K562 (cell line): ENCODE data around the gene THAP5. TPM values are rescaled to one million over a fixed set of nuclear protein-coding genes. Genes with fewer than 3 reads are reported as not detected.

ENCODE experiments used
- AFF4 ChIP-seq: sonication (generic); formaldehyde crosslinking; IDR thresholded peaks from 2 replicates; pipeline ENCODE4 v1.8.0; 2023; ENCODE audit warnings: mild to moderate bottlenecking, missing genetic modification reagents
- ARID3B ChIP-seq: fragments of 250-450 bp; sonication (Bioruptor Pico); IDR thresholded peaks from 2 replicates; pipeline ENCODE4 v1.4.0; 2020; ENCODE audit warnings: borderline replicate concordance
- BACH1 ChIP-seq: fragments of 200-800 bp; sonication (Bioruptor generic); IDR thresholded peaks from 2 replicates; pipeline ENCODE4 v1.6.1; 2016; ENCODE audit warnings: missing genetic modification characterization, missing compliant biosample characterization
- EP300 ChIP-seq: IDR thresholded peaks from 2 replicates; pipeline ENCODE4 v1.6.1; 2012; ENCODE audit warnings: low read length, improper control_type of control experiment
- FIP1L1 ChIP-seq: fragments of 200-400 bp; formaldehyde crosslinking; IDR thresholded peaks from 2 replicates; pipeline ENCODE4 v1.6.1; 2018; ENCODE audit warnings: mild to moderate bottlenecking, low read depth, low read length; ENCODE audit not compliant: poor library complexity, severe bottlenecking
- FOXK1 ChIP-seq: sonication (generic); formaldehyde crosslinking; IDR thresholded peaks from 2 replicates; pipeline ENCODE4 v1.8.0; 2022; ENCODE audit warnings: missing genetic modification reagents, mild to moderate bottlenecking, borderline replicate concordance
- HDGF ChIP-seq: fragments of 450-650 bp; IDR thresholded peaks from 2 replicates; pipeline ENCODE4 v1.6.1; 2016
- HMBOX1 ChIP-seq: sonication (generic); IDR thresholded peaks from 2 replicates; pipeline ENCODE4 v1.6.1; 2016
- KAT2B ChIP-seq: IDR thresholded peaks from one replicate; pipeline ENCODE4 v1.6.1; 2012; ENCODE audit warnings: low read depth, mild to moderate bottlenecking, control low read depth, inconsistent platforms, low read length, moderate library complexity
- PBX2 ChIP-seq, 2 experiments: IDR thresholded peaks in 1 of 2; conservative IDR thresholded peaks in 1 of 2; 2 replicates each; pipeline ENCODE4 v1.6.1; 2016; ENCODE audit warnings: low read depth in 2 of 2, mild to moderate bottlenecking in 1 of 2, missing compliant biosample characterization in 1 of 2, missing genetic modification characterization in 1 of 2, moderate library complexity in 1 of 2
- POLR2AphosphoS2 ChIP-seq: IDR thresholded peaks from 2 replicates; pipeline ENCODE4 v1.6.1; 2012; ENCODE audit warnings: low read length, improper control_type of control experiment
- RBM17 ChIP-seq: fragments of 200-400 bp; formaldehyde crosslinking; IDR thresholded peaks from 2 replicates; pipeline ENCODE4 v1.6.1; 2017; ENCODE audit warnings: low read depth, mild to moderate bottlenecking, low read length, borderline replicate concordance
- RBM25 ChIP-seq: fragments of 200-400 bp; formaldehyde crosslinking; IDR thresholded peaks from 2 replicates; pipeline ENCODE4 v1.6.1; 2018; ENCODE audit warnings: low read length, low read depth, moderate library complexity; ENCODE audit not compliant: severe bottlenecking
- SMARCC2 ChIP-seq: fragments of 450-650 bp; IDR thresholded peaks from 2 replicates; pipeline ENCODE4 v1.6.1; 2017; ENCODE audit warnings: antibody characterized with exemption, moderate library complexity, mild to moderate bottlenecking, low read depth
- SRSF1 ChIP-seq: fragments of 200-400 bp; formaldehyde crosslinking; IDR thresholded peaks from 2 replicates; pipeline ENCODE4 v1.6.1; 2017; ENCODE audit warnings: mild to moderate bottlenecking, low read depth, low read length, moderate library complexity
- ZNF124 ChIP-seq: sonication (generic); formaldehyde crosslinking; IDR thresholded peaks from 2 replicates; pipeline ENCODE4 v1.8.1; 2022; ENCODE audit warnings: missing genetic modification reagents
- ZNF140 ChIP-seq: fragments of 250-450 bp; sonication (Bioruptor Pico); IDR thresholded peaks from 2 replicates; pipeline ENCODE4 v1.8.0; 2021; ENCODE audit warnings: moderate library complexity, mild to moderate bottlenecking, inconsistent platforms
- ZNF444 ChIP-seq: fragments of 250-450 bp; sonication (Bioruptor Pico); IDR thresholded peaks from 2 replicates; pipeline ENCODE4 v1.4.0; 2020; ENCODE audit warnings: mild to moderate bottlenecking, moderate library complexity
- ZNF75A ChIP-seq: fragments of 450-650 bp; formaldehyde crosslinking; IDR thresholded peaks from 2 replicates; pipeline ENCODE4 v1.4.0; 2020; ENCODE audit warnings: mild to moderate bottlenecking
- polyA plus RNA-seq, 8 experiments: library from polyadenylated mRNA; depleted of rRNA in 4 of 8; stranded (reverse) in 5 of 8; unstranded in 3 of 8; fragments of >200 nt; fragmentation: Nextera tagmentation in 2 of 8; fragmentation: Illumina TruSeq in 1 of 8; extraction: Ambion mirVana in 2 of 8; extraction: Trizol in 1 of 8; gene quantifications; 2 replicates each; pipeline versions ENCODE4 v1.2.1 to v1.2.3, GENCODE V29; 2011 to 2014; ENCODE audit warnings: inconsistent platforms in 1 of 8, missing spikeins in 1 of 8
- total RNA-seq, 7 experiments: library from RNA; depleted of rRNA in 6 of 7; stranded (reverse); fragments of >200 nt in 6 of 7; fragmentation: Illumina TruSeq in 2 of 7; extraction: Trizol in 2 of 7; gene quantifications; 2 replicates each; pipeline versions ENCODE4 v1.2.1 to v1.2.3, GENCODE V29; 2011 to 2021; ENCODE audit warnings: low replicate concordance in 1 of 7

The THAP5 gene
- total and polyA plus RNA-seq, 9 of the 15 experiments (the other 6 are each of a cell fraction or from before 2014, with no cell fraction given), result 16.5 to 58.1 (median 28.2) TPM

- TF ChIP-seq PBX2 (CRISPR knock-in tag; IDR thresholded peaks at IDR 0.05; ENCODE audit: low read depth) (no peak), PBX2 (tag; conservative IDR thresholded peaks at IDR 0.05; ENCODE audit: low read depth) (no peak), KAT2B (no peak), ZNF75A (CRISPR knock-in tag) (no peak), FIP1L1 (no peak), EP300 (no peak), HDGF (0 out of 2 replicates have a peak, but pooled peaks have one; percentile 19), POLR2AphosphoS2 (no peak), ZNF444 (CRISPR knock-in tag) (no peak), ZNF140 (CRISPR knock-in tag) (no peak), BACH1 (tag) (no peak), SMARCC2 (peak; percentile 46; the same call in 1 of the 2 replicates), ZNF124 (CRISPR knock-in tag) (no peak), AFF4 (CRISPR knock-in tag) (no peak), RBM25 (no peak), RBM17 (no peak), ARID3B (CRISPR knock-in tag) (0 out of 2 replicates have a peak, but pooled peaks have one; percentile 27), HMBOX1 (peak; percentile 69), SRSF1 (no peak), FOXK1 (no peak)
Measured at GRCh38 chr7:108568801-108569380, 615 bp downstream of the THAP5 start (continued).
